ENCODE results near the gene DLG4. TPM values are rescaled to one million over a fixed set of nuclear protein-coding genes. Genes with fewer than 3 reads are reported as not detected.
A peak's percentile ranks its signal among the peaks of the same experiment; 100 is the strongest.

Gene DLG4
- total RNA-seq, 1 donor from 2014 or later = 44.3 TPM

- Mint-ChIP-seq H3K4me3 (ENCODE audit: unreplicated experiment) (peak overlapping the region; percentile 99), H3K27me3 (ENCODE audit: unreplicated experiment) (peaks cover 36% of the 10 kb centered on the region), H3K36me3 (ENCODE audit: low read depth, unreplicated experiment) (peaks cover 54% of the 10 kb centered on the region), H3K9me3 (ENCODE audit: unreplicated experiment) (no peaks in the 10 kb centered on the region), H3K27ac (ENCODE audit: unreplicated experiment) (peak overlapping the region; percentile 76), H3K4me1 (ENCODE audit: unreplicated experiment) (peaks cover 46% of the 10 kb centered on the region)
- DNase-seq (ENCODE audit: low spot score) = no peak
- no peak for TF ChIP-seq CTCF (IDR thresholded peaks at IDR 0.05; ENCODE audit: unreplicated experiment)
Observed at GRCh38 chr17:7236808-7237207, 17.2 kb upstream of the DLG4 start.

GRCh38 chr17:7235693-7236665 lies 16.3 kb upstream of the DLG4 start:
- H3K27ac Mint-ChIP-seq (ENCODE audit: unreplicated experiment) = no peak overlapping the region
- peaks cover 46% of the 10 kb centered on the region for H3K36me3 Mint-ChIP-seq (ENCODE audit: low read depth, unreplicated experiment)
- peaks cover 38% of the 10 kb centered on the region for H3K4me1 Mint-ChIP-seq (ENCODE audit: unreplicated experiment)
- H3K4me3 Mint-ChIP-seq (ENCODE audit: unreplicated experiment) = peak overlapping the region; percentile 99
- H3K27me3 Mint-ChIP-seq (ENCODE audit: unreplicated experiment) = peaks cover 28% of the 10 kb centered on the region
- H3K9me3 Mint-ChIP-seq (ENCODE audit: unreplicated experiment) = no peaks in the 10 kb centered on the region
- TF ChIP-seq CTCF (IDR thresholded peaks at IDR 0.05; ENCODE audit: unreplicated experiment) = no peak
- DNase-seq (ENCODE audit: low spot score) = no peak

- H3K36me3 Mint-ChIP-seq (ENCODE audit: low read depth, unreplicated experiment) = peaks cover 45% of the 10 kb centered on the region
- H3K4me1 Mint-ChIP-seq (ENCODE audit: unreplicated experiment) = peaks cover 28% of the 10 kb centered on the region
- peaks cover 27% of the 10 kb centered on the region for H3K27me3 Mint-ChIP-seq (ENCODE audit: unreplicated experiment)
- peak; percentile 89 for DNase-seq (ENCODE audit: low spot score)
- no peaks in the 10 kb centered on the region for H3K9me3 Mint-ChIP-seq (ENCODE audit: unreplicated experiment)
- no peak for TF ChIP-seq CTCF (IDR thresholded peaks at IDR 0.05; ENCODE audit: unreplicated experiment)
- peak within 1 kb of the TSS; percentile 86 for H3K27ac Mint-ChIP-seq (ENCODE audit: unreplicated experiment)
- peak within 1 kb of the TSS; percentile 99 for H3K4me3 Mint-ChIP-seq (ENCODE audit: unreplicated experiment)
Observed at GRCh38 chr17:7234083-7234951, 14.7 kb upstream of the DLG4 start, which contains the start of gene DVL2. TSS of gene DVL2 (minus strand) at chr17:7234517. CDS start at chr17:7234262, 255 bp downstream.

GRCh38 chr17:7233701-7234082 lies 14.1 kb upstream of the DLG4 start:
- no peak for TF ChIP-seq CTCF (IDR thresholded peaks at IDR 0.05; ENCODE audit: unreplicated experiment)
- peaks cover 51% of the 10 kb centered on the region for H3K36me3 Mint-ChIP-seq (ENCODE audit: low read depth, unreplicated experiment)
- H3K4me3 Mint-ChIP-seq (ENCODE audit: unreplicated experiment) = peak overlapping the region; percentile 99
- no peaks in the 10 kb centered on the region for H3K9me3 Mint-ChIP-seq (ENCODE audit: unreplicated experiment)
- DNase-seq (ENCODE audit: low spot score) = no peak
- H3K27ac Mint-ChIP-seq (ENCODE audit: unreplicated experiment) = peak overlapping the region; percentile 86
- H3K27me3 Mint-ChIP-seq (ENCODE audit: unreplicated experiment) = peaks cover 27% of the 10 kb centered on the region
- peaks cover 28% of the 10 kb centered on the region for H3K4me1 Mint-ChIP-seq (ENCODE audit: unreplicated experiment)
